ENCODE measurements around the gene ADAMTS3.
A peak's percentile ranks its signal among the peaks of the same experiment; 100 is the strongest.

Gene ADAMTS3

DNA sequence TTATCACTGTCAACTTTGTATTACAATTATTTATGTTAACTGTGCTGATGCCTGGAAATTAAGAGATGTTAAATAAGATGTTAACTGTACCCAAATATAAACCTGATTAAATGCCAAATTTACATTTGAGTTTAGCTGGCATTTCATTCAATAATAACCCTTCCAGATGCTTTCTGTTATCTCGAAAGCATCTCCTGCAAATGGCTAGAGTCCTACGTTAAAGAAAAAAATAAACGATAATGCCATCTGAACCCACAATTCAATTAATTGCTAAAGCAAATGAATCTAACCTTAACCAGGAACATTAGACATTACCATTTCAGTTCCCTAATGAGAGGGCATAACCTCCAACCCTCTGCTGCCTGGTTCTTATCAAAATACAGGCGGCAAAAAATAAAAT lies 145.0 kb downstream of the ADAMTS3 start:
- in situ Hi-C loops (cut with HindIII; ENCODE audit: low pct_ligation_motif_present, low sequenced_read_pairs): no loop called here
- TF ChIP-seq, protein P1, sequence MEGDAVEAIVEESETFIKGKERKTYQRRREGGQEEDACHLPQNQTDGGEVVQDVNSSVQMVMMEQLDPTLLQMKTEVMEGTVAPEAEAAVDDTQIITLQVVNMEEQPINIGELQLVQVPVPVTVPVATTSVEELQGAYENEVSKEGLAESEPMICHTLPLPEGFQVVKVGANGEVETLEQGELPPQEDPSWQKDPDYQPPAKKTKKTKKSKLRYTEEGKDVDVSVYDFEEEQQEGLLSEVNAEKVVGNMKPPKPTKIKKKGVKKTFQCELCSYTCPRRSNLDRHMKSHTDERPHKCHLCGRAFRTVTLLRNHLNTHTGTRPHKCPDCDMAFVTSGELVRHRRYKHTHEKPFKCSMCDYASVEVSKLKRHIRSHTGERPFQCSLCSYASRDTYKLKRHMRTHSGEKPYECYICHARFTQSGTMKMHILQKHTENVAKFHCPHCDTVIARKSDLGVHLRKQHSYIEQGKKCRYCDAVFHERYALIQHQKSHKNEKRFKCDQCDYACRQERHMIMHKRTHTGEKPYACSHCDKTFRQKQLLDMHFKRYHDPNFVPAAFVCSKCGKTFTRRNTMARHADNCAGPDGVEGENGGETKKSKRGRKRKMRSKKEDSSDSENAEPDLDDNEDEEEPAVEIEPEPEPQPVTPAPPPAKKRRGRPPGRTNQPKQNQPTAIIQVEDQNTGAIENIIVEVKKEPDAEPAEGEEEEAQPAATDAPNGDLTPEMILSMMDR (IDR thresholded peaks at IDR 0.05; ENCODE audit: low read depth, low read length, missing control alignments): no peak

DNA sequence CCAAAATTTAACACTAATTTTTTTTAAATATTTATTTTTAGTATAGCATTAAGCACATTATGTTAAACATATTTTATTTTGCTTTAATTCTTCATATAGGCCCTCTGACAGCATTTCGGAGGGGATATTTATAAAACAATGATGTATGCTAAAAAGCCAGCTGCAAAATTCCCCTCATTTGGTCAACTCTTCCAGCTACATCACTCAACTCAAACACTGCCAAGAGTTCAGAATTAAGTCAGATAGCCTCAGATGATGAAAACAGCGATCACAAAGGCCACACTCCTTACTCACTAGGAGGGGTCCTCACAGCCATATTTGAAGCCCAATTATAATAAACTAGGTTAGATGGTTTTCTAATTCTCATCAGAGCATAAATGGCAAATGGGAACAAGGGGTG lies 146.6 kb downstream of the ADAMTS3 start:
- Histone ChIP-seq H3K27me3 (replicated peaks) (no peaks in the 10 kb centered on the region), H3K36me3 (replicated peaks) (no peaks in the 10 kb centered on the region), H3K4me3 (ENCODE audit: low read depth, low read length) (no peak overlapping the region), H3K27ac (no peak overlapping the region)
- TF ChIP-seq, protein P1 (IDR thresholded peaks at IDR 0.05; ENCODE audit: low read depth, low read length, missing control alignments): no peak
- DNase-seq: no peak
- in situ Hi-C loops (cut with HindIII; ENCODE audit: low pct_ligation_motif_present, low sequenced_read_pairs): no loop called here

More for the DNA sequence above, 145.0 kb downstream of the ADAMTS3 start:
- no peak overlapping the region for H3K4me3 ChIP-seq (ENCODE audit: low read depth, low read length)
- H3K27me3 ChIP-seq (replicated peaks): no peaks in the 10 kb centered on the region
- H3K27ac ChIP-seq: no peak overlapping the region
- H3K36me3 ChIP-seq (replicated peaks): no peaks in the 10 kb centered on the region
- DNase-seq: no peak

DNA sequence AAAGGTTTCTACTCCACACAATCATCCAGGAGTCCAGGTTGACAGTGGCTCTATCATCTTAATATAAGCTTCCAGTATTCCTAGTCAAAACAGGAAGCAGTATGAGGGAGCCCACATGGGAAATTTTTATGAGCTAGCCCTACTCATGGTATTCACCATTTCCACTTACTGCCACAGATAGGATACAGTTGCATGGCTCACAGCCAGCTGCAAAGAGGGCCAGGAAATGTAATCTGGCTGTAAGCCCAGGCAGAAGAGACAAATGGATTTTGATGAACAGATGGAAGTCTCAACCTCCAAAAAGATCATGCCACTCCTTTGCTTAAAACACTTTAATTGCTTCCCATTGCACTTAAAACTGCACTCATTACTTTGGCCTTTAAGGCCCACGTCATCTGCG lies 150.6 kb downstream of the ADAMTS3 start:
- no peak overlapping the region for H3K27ac ChIP-seq
- in situ Hi-C loops (cut with HindIII; ENCODE audit: low pct_ligation_motif_present, low sequenced_read_pairs): no loop called here
- DNase-seq: peak; percentile 80
- TF ChIP-seq, protein P1 (IDR thresholded peaks at IDR 0.05; ENCODE audit: low read depth, low read length, missing control alignments): no peak
- no peaks in the 10 kb centered on the region for H3K27me3 ChIP-seq (replicated peaks)
- H3K4me3 ChIP-seq (ENCODE audit: low read depth, low read length): no peak overlapping the region
- no peaks in the 10 kb centered on the region for H3K36me3 ChIP-seq (replicated peaks)

DNA sequence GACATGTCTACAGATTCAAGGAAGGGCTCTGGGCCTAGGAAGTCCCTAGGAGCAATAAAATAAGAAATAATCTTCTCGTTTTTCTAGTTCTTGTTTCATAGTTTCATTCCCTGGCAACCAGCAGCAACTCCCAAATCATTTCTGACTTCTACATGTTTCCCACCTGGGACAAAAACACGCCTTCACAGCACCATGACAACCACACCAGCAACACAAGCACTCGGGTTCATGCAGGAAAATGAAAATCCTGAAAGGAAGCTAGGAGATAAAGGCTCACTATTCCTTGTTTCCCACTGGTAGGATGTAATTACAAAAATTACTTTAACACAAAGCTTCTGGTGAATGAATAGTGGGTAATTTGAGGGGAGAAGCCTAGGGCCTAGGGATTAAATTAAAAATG lies 158.9 kb downstream of the ADAMTS3 start:
- Histone ChIP-seq H3K4me3 (ENCODE audit: low read depth, low read length) (no peak overlapping the region), H3K27ac (no peak overlapping the region), H3K36me3 (replicated peaks) (no peaks in the 10 kb centered on the region), H3K27me3 (replicated peaks) (no peaks in the 10 kb centered on the region)
- no peak for DNase-seq
- in situ Hi-C loops (cut with HindIII; ENCODE audit: low pct_ligation_motif_present, low sequenced_read_pairs): no loop called here
- TF ChIP-seq, protein P1 (IDR thresholded peaks at IDR 0.05; ENCODE audit: low read depth, low read length, missing control alignments): no peak

DNA sequence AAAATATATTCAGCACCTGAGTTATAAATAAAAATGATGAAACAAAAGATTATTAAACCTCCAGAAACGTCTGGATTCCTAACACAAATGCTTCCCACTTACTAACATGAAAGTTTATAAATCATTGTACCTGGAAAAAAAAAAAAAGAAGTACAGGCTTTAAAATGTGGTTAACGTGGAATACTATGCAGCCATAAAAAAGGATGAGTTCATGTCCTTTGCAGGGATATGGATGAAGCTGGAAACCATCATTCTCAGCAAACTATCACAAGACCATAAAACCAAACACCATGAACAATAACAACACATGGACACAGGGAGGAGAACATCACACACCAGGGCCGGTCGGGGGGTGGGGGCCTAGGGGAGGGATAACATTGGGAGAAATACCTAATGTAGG lies 160.5 kb downstream of the ADAMTS3 start:
- in situ Hi-C loops (cut with HindIII; ENCODE audit: low pct_ligation_motif_present, low sequenced_read_pairs): no loop called here
- H3K27ac ChIP-seq: no peak overlapping the region
- DNase-seq: no peak

DNA sequence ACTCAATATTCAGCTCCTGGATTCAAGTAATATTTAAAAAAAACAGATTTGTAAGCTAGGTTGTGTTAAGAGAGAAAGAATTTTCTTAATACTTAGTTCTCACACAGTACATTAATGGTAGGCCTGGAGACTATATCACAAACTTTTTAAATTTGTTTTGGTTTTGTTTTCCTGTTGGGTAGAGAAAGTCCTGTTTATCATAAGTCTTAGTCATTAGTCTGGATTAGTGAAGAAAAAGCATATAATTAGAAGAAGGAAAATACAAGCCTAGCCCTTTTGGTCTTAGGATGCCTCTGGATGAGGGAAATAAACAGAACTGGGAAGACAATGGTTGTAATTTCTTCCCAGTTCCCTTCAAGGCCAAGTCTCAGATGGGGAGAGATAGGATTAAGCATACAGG lies 163.6 kb downstream of the ADAMTS3 start:
- Histone ChIP-seq H3K27ac (no peak overlapping the region), H3K36me3 (replicated peaks) (no peaks in the 10 kb centered on the region), H3K4me3 (ENCODE audit: low read depth, low read length) (no peak overlapping the region), H3K27me3 (replicated peaks) (no peaks in the 10 kb centered on the region)
- TF ChIP-seq, protein P1 (IDR thresholded peaks at IDR 0.05; ENCODE audit: low read depth, low read length, missing control alignments): no peak
- in situ Hi-C loops (cut with HindIII; ENCODE audit: low pct_ligation_motif_present, low sequenced_read_pairs): no loop called here
- no peak for DNase-seq

More for the DNA sequence above, 160.5 kb downstream of the ADAMTS3 start:
- no peaks in the 10 kb centered on the region for H3K36me3 ChIP-seq (replicated peaks)
- no peak overlapping the region for H3K4me3 ChIP-seq (ENCODE audit: low read depth, low read length)
- H3K27me3 ChIP-seq (replicated peaks): no peaks in the 10 kb centered on the region
- TF ChIP-seq, protein P1 (IDR thresholded peaks at IDR 0.05; ENCODE audit: low read depth, low read length, missing control alignments): no peak
